H9 (cell line): ENCODE measurements around the gene TCERG1L. TPM values are rescaled to one million over a fixed set of nuclear protein-coding genes. Genes with fewer than 3 reads are reported as not detected.

Source experiments
- DNase-seq: peaks from one replicate; pipeline ENCODE4 v3.0.0-alpha.2; 2017
- H2AFZ ChIP-seq: one replicate; pipeline ENCODE4 v1.6.1; 2013; ENCODE audit warnings: mild to moderate bottlenecking, low read length, control low read depth, moderate library complexity
- H2AK5ac ChIP-seq: 2 replicates; pipeline ENCODE4 v1.6.1; 2013; ENCODE audit warnings: low read length, control low read depth, mixed read lengths; ENCODE audit not compliant: insufficient read length
- H2BK120ac ChIP-seq: one replicate; pipeline ENCODE4 v1.6.1; 2013; ENCODE audit warnings: low read depth, mild to moderate bottlenecking, low read length, control low read depth, inconsistent platforms; ENCODE audit not compliant: poor library complexity, severe bottlenecking
- H2BK12ac ChIP-seq: 2 replicates; pipeline ENCODE4 v1.6.1; 2013; ENCODE audit warnings: low read length, control low read depth, mixed read lengths, low read depth; ENCODE audit not compliant: insufficient read length
- H2BK15ac ChIP-seq: 2 replicates; pipeline ENCODE4 v1.6.1; 2013; ENCODE audit warnings: low read depth, low read length, control low read depth
- H2BK20ac ChIP-seq: one replicate; pipeline ENCODE4 v1.6.1; 2013; ENCODE audit warnings: low read depth, mild to moderate bottlenecking, low read length, control low read depth, inconsistent platforms; ENCODE audit not compliant: poor library complexity, severe bottlenecking
- H2BK5ac ChIP-seq: 2 replicates; pipeline ENCODE4 v1.6.1; 2013; ENCODE audit warnings: low read length, control low read depth, mixed read lengths; ENCODE audit not compliant: insufficient read length
- H3K14ac ChIP-seq: 2 replicates; pipeline ENCODE4 v1.6.1; 2013; ENCODE audit warnings: low read length, control low read depth; ENCODE audit not compliant: insufficient read depth
- H3K18ac ChIP-seq: 2 replicates; pipeline ENCODE4 v1.6.1; 2013; ENCODE audit warnings: low read depth, mild to moderate bottlenecking, mixed read lengths, low read length, control low read depth; ENCODE audit not compliant: insufficient read length
- H3K23ac ChIP-seq: 2 replicates; pipeline ENCODE4 v1.6.1; 2013; ENCODE audit warnings: low read length, control low read depth, mixed read lengths, low read depth; ENCODE audit not compliant: insufficient read length
- H3K23me2 ChIP-seq: 2 replicates; pipeline ENCODE4 v1.6.1; 2013; ENCODE audit warnings: low read depth, mild to moderate bottlenecking, mixed read lengths, low read length, control low read depth; ENCODE audit not compliant: insufficient read length, poor library complexity, severe bottlenecking
- H3K27ac ChIP-seq: 2 replicates; pipeline ENCODE4 v1.5.1; 2013; ENCODE audit warnings: low read length, control low read depth, mixed read lengths, low read depth; ENCODE audit not compliant: insufficient read length
- H3K27me3 ChIP-seq: 2 replicates; pipeline ENCODE4 v1.6.1; 2013; ENCODE audit warnings: low read length, control low read depth, inconsistent platforms; ENCODE audit not compliant: insufficient read depth
- H3K4ac ChIP-seq: 2 replicates; pipeline ENCODE4 v1.6.1; 2013; ENCODE audit warnings: low read depth, mild to moderate bottlenecking, control low read depth, inconsistent platforms, low read length, moderate library complexity
- H3K4me1 ChIP-seq: 2 replicates; pipeline ENCODE4 v1.6.1; 2013; ENCODE audit warnings: low read length, control low read depth, inconsistent platforms; ENCODE audit not compliant: insufficient read depth
- H3K4me2 ChIP-seq: 2 replicates; pipeline ENCODE4 v1.6.1; 2013; ENCODE audit warnings: low read length, control low read depth, mixed read lengths; ENCODE audit not compliant: insufficient read length, insufficient read depth
- H3K56ac ChIP-seq: 2 replicates; pipeline ENCODE4 v1.6.1; 2013; ENCODE audit warnings: low read depth, mild to moderate bottlenecking, mixed read lengths, low read length, control low read depth; ENCODE audit not compliant: insufficient read length
- H3K79me1 ChIP-seq: 2 replicates; pipeline ENCODE4 v1.6.1; 2013; ENCODE audit warnings: low read depth, mild to moderate bottlenecking, moderate library complexity, low read length, control low read depth, inconsistent platforms; ENCODE audit not compliant: insufficient read depth, poor library complexity, severe bottlenecking
- H3K79me2 ChIP-seq: 2 replicates; pipeline ENCODE4 v1.6.1; 2013; ENCODE audit warnings: low read length, control low read depth, inconsistent platforms; ENCODE audit not compliant: insufficient read depth
- H3K9ac ChIP-seq: 2 replicates; pipeline ENCODE4 v1.6.1; 2013; ENCODE audit warnings: low read length, control low read depth, mixed read lengths; ENCODE audit not compliant: insufficient read length; ENCODE audit errors: extremely low read depth
- H3K9me3 ChIP-seq: one replicate; pipeline ENCODE4 v1.6.1; 2013; ENCODE audit warnings: low read depth, low read length, inconsistent platforms; ENCODE audit not compliant: control insufficient read depth
- H3T11ph ChIP-seq: one replicate; pipeline ENCODE4 v1.6.1; 2013; ENCODE audit warnings: mild to moderate bottlenecking, low read length, control low read depth, inconsistent platforms
- H4K20me1 ChIP-seq: one replicate; pipeline ENCODE4 v1.6.1; 2013; ENCODE audit not compliant: control insufficient read depth, insufficient read length, insufficient read depth
- H4K5ac ChIP-seq: 2 replicates; pipeline ENCODE4 v1.6.1; 2013; ENCODE audit warnings: low read depth, mild to moderate bottlenecking, mixed read lengths, low read length, control low read depth; ENCODE audit not compliant: insufficient read length
- H4K8ac ChIP-seq: replicated peaks from 2 replicates; pipeline ENCODE4 v1.6.1; 2013; ENCODE audit warnings: low read length, control low read depth, mixed read lengths, low read depth; ENCODE audit not compliant: insufficient read length
- H4K91ac ChIP-seq: 2 replicates; pipeline ENCODE4 v1.6.1; 2013; ENCODE audit warnings: low read depth, mild to moderate bottlenecking, moderate library complexity, mixed read lengths, low read length, control low read depth; ENCODE audit not compliant: insufficient read length
- H3K27ac Mint-ChIP-seq, 3 experiments: 2 replicates in 2 of 3; 3 replicates in 1 of 3; pipeline ENCODE4 v1.8.0; 2020 to 2021; ENCODE audit warnings: mixed read lengths in 3 of 3, mild to moderate bottlenecking in 1 of 3, moderate library complexity in 1 of 3
- H3K27me3 Mint-ChIP-seq: 2 replicates; pipeline ENCODE4 v1.8.0; 2021; ENCODE audit warnings: low read depth, mild to moderate bottlenecking, moderate library complexity, mixed read lengths
- H3K36me3 Mint-ChIP-seq, 3 experiments: 2 replicates in 2 of 3; 3 replicates in 1 of 3; pipeline ENCODE4 v1.8.0; 2020 to 2021; ENCODE audit warnings: low read depth in 3 of 3, mixed read lengths in 3 of 3; ENCODE audit not compliant: insufficient read depth in 1 of 3
- H3K4me1 Mint-ChIP-seq, 2 experiments: 2 replicates each; pipeline ENCODE4 v1.8.0; 2020; ENCODE audit warnings: mixed read lengths in 2 of 2
- H3K4me3 Mint-ChIP-seq, 2 experiments: 2 replicates in 1 of 2; 3 replicates in 1 of 2; pipeline ENCODE4 v1.8.0; 2020 to 2021; ENCODE audit warnings: mild to moderate bottlenecking in 2 of 2, mixed read lengths in 2 of 2, moderate library complexity in 1 of 2
- H3K9me3 Mint-ChIP-seq, 2 experiments: 2 replicates in 1 of 2; 3 replicates in 1 of 2; pipeline ENCODE4 v1.8.0; 2020; ENCODE audit warnings: mild to moderate bottlenecking in 2 of 2, mixed read lengths in 2 of 2, moderate library complexity in 1 of 2
- WGBS: extraction: QIAGEN DNeasy Blood & Tissue Kit; methylation state at CpG from one replicate; pipeline ENCODE4 v1.1.7; 2013; ENCODE audit warnings: missing lambda C conversion rate, low lambda C conversion rate, mixed read lengths; ENCODE audit not compliant: insufficient read length; ENCODE audit errors: extremely low coverage; 5-methylcytosine and 5-hydroxymethylcytosine counted together
- total RNA-seq: library from RNA; stranded (reverse); gene quantifications from 2 replicates; pipeline ENCODE4 v1.2.1, GENCODE V29; 2021
- TF ChIP-seq, protein P1 (sequence below): fragments of 200-600 bp; sonication (generic); conservative IDR thresholded peaks from 3 replicates; pipeline ENCODE4 v1.8.0; 2021; ENCODE audit warnings: antibody characterized with exemption, mild to moderate bottlenecking

Gene TCERG1L
- total RNA-seq, 1 experiment from 2014 or later, result 3.3 TPM

DNA sequence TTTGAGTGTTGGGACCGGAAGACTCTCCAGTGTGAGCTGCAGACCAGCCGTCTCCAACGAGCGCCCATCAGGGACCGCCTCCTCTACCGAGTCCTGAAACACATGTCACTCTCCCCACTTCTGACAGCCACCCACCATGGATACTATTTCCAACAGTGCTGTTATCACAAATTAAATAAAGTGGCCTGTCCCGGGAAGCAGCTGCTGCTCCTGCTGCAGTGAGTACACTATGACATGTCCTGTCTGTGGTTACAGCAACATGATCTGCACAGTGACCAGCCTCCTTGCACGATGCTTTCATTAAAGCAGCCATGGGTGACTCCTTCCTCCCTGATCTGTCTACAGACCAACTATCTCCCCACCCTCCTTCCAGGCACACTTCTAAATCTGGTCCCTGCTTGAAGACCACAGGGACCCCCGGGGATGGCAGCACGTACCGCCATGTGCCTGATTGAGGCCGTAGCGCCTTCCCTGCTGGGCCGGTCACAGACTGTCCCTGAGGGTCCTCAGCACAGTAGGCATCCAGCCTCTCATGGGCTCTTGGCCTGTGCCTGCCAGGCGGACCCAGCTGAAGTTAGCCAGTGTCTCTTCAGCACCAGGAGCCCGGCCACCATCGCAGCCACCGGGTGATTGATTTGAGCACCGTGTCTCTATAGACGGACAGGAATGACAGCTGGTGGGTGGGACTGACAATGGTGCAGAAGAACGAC is 58.8 kb downstream of the TCERG1L start:
- Histone ChIP-seq H4K91ac (no peak overlapping the region), H4K8ac (no peak overlapping the region), H3K23me2 (no peaks in the 10 kb centered on the region), H3K9me3 (no peaks in the 10 kb centered on the region), H3K27ac (no peak overlapping the region), H2BK120ac (no peak overlapping the region), H3T11ph (no peak overlapping the region), H3K14ac (no peak overlapping the region; the same call in 1 of the 2 replicates), H2AFZ (no peak overlapping the region), H2BK5ac (no peak overlapping the region), H3K4me2 (no peak overlapping the region), H4K5ac (no peak overlapping the region), H3K18ac (no peak overlapping the region), H3K23ac (no peak overlapping the region), H3K9ac (no peak overlapping the region), H2BK12ac (no peak overlapping the region), H3K79me1 (no peaks in the 10 kb centered on the region), H2AK5ac (no peak overlapping the region), H3K4me1 (no peaks in the 10 kb centered on the region; the same call in 1 of the 2 replicates), H3K4ac (no peak overlapping the region), H2BK20ac (no peak overlapping the region), H2BK15ac (no peak overlapping the region), H3K27me3 (no peaks in the 10 kb centered on the region), H4K20me1 (no peaks in the 10 kb centered on the region), H3K79me2 (no peaks in the 10 kb centered on the region), H3K56ac (no peak overlapping the region)
- no peaks in the 10 kb centered on the region for H3K36me3 Mint-ChIP-seq
- no peak overlapping the region; a peak in 1 of 7 replicates for H3K27ac Mint-ChIP-seq
- DNase-seq, result no peak
- TF ChIP-seq, protein P1, sequence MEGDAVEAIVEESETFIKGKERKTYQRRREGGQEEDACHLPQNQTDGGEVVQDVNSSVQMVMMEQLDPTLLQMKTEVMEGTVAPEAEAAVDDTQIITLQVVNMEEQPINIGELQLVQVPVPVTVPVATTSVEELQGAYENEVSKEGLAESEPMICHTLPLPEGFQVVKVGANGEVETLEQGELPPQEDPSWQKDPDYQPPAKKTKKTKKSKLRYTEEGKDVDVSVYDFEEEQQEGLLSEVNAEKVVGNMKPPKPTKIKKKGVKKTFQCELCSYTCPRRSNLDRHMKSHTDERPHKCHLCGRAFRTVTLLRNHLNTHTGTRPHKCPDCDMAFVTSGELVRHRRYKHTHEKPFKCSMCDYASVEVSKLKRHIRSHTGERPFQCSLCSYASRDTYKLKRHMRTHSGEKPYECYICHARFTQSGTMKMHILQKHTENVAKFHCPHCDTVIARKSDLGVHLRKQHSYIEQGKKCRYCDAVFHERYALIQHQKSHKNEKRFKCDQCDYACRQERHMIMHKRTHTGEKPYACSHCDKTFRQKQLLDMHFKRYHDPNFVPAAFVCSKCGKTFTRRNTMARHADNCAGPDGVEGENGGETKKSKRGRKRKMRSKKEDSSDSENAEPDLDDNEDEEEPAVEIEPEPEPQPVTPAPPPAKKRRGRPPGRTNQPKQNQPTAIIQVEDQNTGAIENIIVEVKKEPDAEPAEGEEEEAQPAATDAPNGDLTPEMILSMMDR, result no peak
- H3K4me3 Mint-ChIP-seq, result no peak overlapping the region; a peak in 1 of 5 replicates
- no peaks in the 10 kb centered on the region; the same call in 1 of the 2 replicates for H3K27me3 Mint-ChIP-seq
- H3K4me1 Mint-ChIP-seq, result peaks cover 28 to 30% of the 10 kb centered on the region in 2 experiments
- no CpG with 5 or more reads among the region's 21 CpGs for WGBS
- H3K9me3 Mint-ChIP-seq, result no peaks in the 10 kb centered on the region
